HEK293T (cell line): ENCODE data around the gene RPH3AL.

Experiments
- CTCF ChIA-PET: fragments of 350-600 bp; formaldehyde crosslinking; extraction: SDS; loops from one replicate; lab custom pipeline; 2021; ENCODE audit warnings: antibody characterized with exemption, inconsistent platforms; lab: Yijun Ruan, JAX
- POLR2A ChIA-PET: fragments of 350-600 bp; formaldehyde crosslinking; extraction: SDS; loops from one replicate; lab custom pipeline; 2020; ENCODE audit warnings: antibody characterized with exemption, inconsistent platforms; lab: Yijun Ruan, JAX
- DNase-seq: peaks from one replicate; pipeline ENCODE4 v3.0.0; 2012; ENCODE audit warnings: mixed read lengths; ENCODE audit errors: extremely low spot score
- ARNT ChIP-seq: fragments of 450-650 bp; IDR thresholded peaks from 2 replicates; pipeline ENCODE4 v1.6.1; 2017; ENCODE audit warnings: mild to moderate bottlenecking
- BHLHE40 ChIP-seq: fragments of 450-650 bp; IDR thresholded peaks from 2 replicates; pipeline ENCODE4 v1.6.1; 2016; ENCODE audit warnings: mild to moderate bottlenecking, moderate library complexity, borderline replicate concordance
- CTBP1 ChIP-seq: fragments of 450-650 bp; IDR thresholded peaks from 2 replicates; pipeline ENCODE4 v1.6.1; 2016; ENCODE audit warnings: borderline replicate concordance
- ELF4 ChIP-seq: fragments of 450-650 bp; IDR thresholded peaks from 2 replicates; pipeline ENCODE4 v1.6.1; 2017; ENCODE audit warnings: antibody characterized with exemption
- FOXA1 ChIP-seq: fragments of 450-650 bp; IDR thresholded peaks from 2 replicates; pipeline ENCODE4 v1.6.1; 2016; ENCODE audit warnings: mild to moderate bottlenecking
- FOXK2 ChIP-seq: fragments of 450-650 bp; IDR thresholded peaks from 2 replicates; pipeline ENCODE4 v1.6.1; 2016; ENCODE audit warnings: mild to moderate bottlenecking
- FOXM1 ChIP-seq: fragments of 450-650 bp; IDR thresholded peaks from 2 replicates; pipeline ENCODE4 v1.6.1; 2017; ENCODE audit warnings: mild to moderate bottlenecking, borderline replicate concordance
- HDGF ChIP-seq: fragments of 450-650 bp; IDR thresholded peaks from 2 replicates; pipeline ENCODE4 v1.6.1; 2017; ENCODE audit warnings: antibody characterized with exemption, borderline replicate concordance
- L3MBTL2 ChIP-seq: fragments of 450-650 bp; conservative IDR thresholded peaks from 2 replicates; pipeline ENCODE4 v1.6.1; 2016; ENCODE audit warnings: mild to moderate bottlenecking
- LEF1 ChIP-seq: fragments of 450-650 bp; IDR thresholded peaks from 2 replicates; pipeline ENCODE4 v1.6.1; 2017; ENCODE audit warnings: mild to moderate bottlenecking, borderline replicate concordance
- NFRKB ChIP-seq: fragments of 450-650 bp; IDR thresholded peaks from 2 replicates; pipeline ENCODE4 v1.6.1; 2016; ENCODE audit warnings: mild to moderate bottlenecking, moderate library complexity
- PKNOX1 ChIP-seq: fragments of 450-650 bp; IDR thresholded peaks from 2 replicates; pipeline ENCODE4 v1.6.1; 2016
- SP1 ChIP-seq: fragments of 450-650 bp; IDR thresholded peaks from 2 replicates; pipeline ENCODE4 v1.6.1; 2017
- SUZ12 ChIP-seq: fragments of 450-650 bp; IDR thresholded peaks from 2 replicates; pipeline ENCODE4 v1.6.1; 2016; ENCODE audit warnings: mild to moderate bottlenecking
- TARDBP ChIP-seq: fragments of 450-650 bp; IDR thresholded peaks from 2 replicates; pipeline ENCODE4 v1.6.1; 2016
- ZNF384 ChIP-seq: fragments of 450-650 bp; IDR thresholded peaks from 2 replicates; pipeline ENCODE4 v1.6.1; 2016

Gene RPH3AL

GRCh38 chr17:282000-282911 lies 70.4 kb downstream of the RPH3AL start:
- TF ChIP-seq TARDBP (no peak), PKNOX1 (no peak), ELF4 (no peak), L3MBTL2 (no peak), ARNT (no peak), BHLHE40 (no peak), HDGF (no peak), NFRKB (no peak), SP1 (no peak)
- no peak for DNase-seq
- POLR2A ChIA-PET = no interaction called here
- CTCF ChIA-PET = no interaction called here

- ChIA-PET POLR2A (no interaction called here), CTCF (no interaction called here)
- DNase-seq = no peak
- TF ChIP-seq BHLHE40 (no peak), CTBP1 (no peak), FOXK2 (no peak), SUZ12 (no peak), SP1 (no peak), FOXM1 (no peak)
Observed at GRCh38 chr17:281365-281999, 71.1 kb downstream of the RPH3AL start.

GRCh38 chr17:280901-281300 lies 71.7 kb downstream of the RPH3AL start:
- no peak for TF ChIP-seq ELF4
- no peak for TF ChIP-seq FOXK2
- TF ChIP-seq PKNOX1 = no peak
- no peak for TF ChIP-seq SUZ12
- TF ChIP-seq L3MBTL2 = no peak
- TF ChIP-seq FOXA1 = no peak
- no peak for TF ChIP-seq NFRKB
- no peak for TF ChIP-seq HDGF
- no peak for TF ChIP-seq LEF1
- TF ChIP-seq ARNT = no peak
- no peak for TF ChIP-seq BHLHE40
- no peak for TF ChIP-seq FOXM1
- TF ChIP-seq TARDBP = no peak
- DNase-seq = no peak
- ChIA-PET POLR2A (no interaction called here), CTCF (no interaction called here)

- no peak for TF ChIP-seq PKNOX1
- no peak for TF ChIP-seq FOXA1
- no peak for TF ChIP-seq FOXK2
- no peak for TF ChIP-seq HDGF
- TF ChIP-seq SUZ12 = no peak
- TF ChIP-seq BHLHE40 = no peak
- TF ChIP-seq LEF1 = no peak
- no peak for TF ChIP-seq ZNF384
- TF ChIP-seq ARNT = no peak
- no peak for TF ChIP-seq SP1
- no peak for TF ChIP-seq TARDBP
- TF ChIP-seq FOXM1 = no peak
- no peak for DNase-seq
- ChIA-PET POLR2A (no interaction called here), CTCF (no interaction called here)
Observed at GRCh38 chr17:280216-280615, 72.4 kb downstream of the RPH3AL start.

- CTCF ChIA-PET = no interaction called here
- POLR2A ChIA-PET = no interaction called here
- TF ChIP-seq LEF1 (no peak), L3MBTL2 (no peak), HDGF (no peak), TARDBP (no peak), ELF4 (no peak), FOXA1 (no peak), PKNOX1 (no peak), SUZ12 (no peak), NFRKB (no peak), ARNT (no peak), FOXM1 (no peak), FOXK2 (no peak), BHLHE40 (no peak), SP1 (no peak), CTBP1 (no peak), ZNF384 (no peak)
- DNase-seq = no peak
Observed at GRCh38 chr17:279776-280175, 72.8 kb downstream of the RPH3AL start.

GRCh38 chr17:279331-279730 lies 73.3 kb downstream of the RPH3AL start:
- CTCF ChIA-PET = no interaction called here
- DNase-seq = no peak
- POLR2A ChIA-PET = no interaction called here
- TF ChIP-seq FOXK2 = no peak
- no peak for TF ChIP-seq HDGF
- no peak for TF ChIP-seq FOXM1
- TF ChIP-seq L3MBTL2 = no peak
